HEK293 (cell line): Measurements from ENCODE around the gene TTLL13.
A peak's percentile ranks its signal among the peaks of the same experiment; 100 is the strongest.

ENCODE experiments used
- BCL6B ChIP-seq: fragments of 450-650 bp; formaldehyde crosslinking; IDR thresholded peaks from 2 replicates; pipeline ENCODE4 v1.5.1; 2017; ENCODE audit warnings: missing biosample characterization, missing genetic modification characterization
- GFI1B ChIP-seq: fragments of 450-650 bp; formaldehyde crosslinking; IDR thresholded peaks from 2 replicates; pipeline ENCODE4 v1.5.1; 2016; ENCODE audit warnings: missing biosample characterization, missing genetic modification characterization
- HIC1 ChIP-seq: fragments of 450-650 bp; formaldehyde crosslinking; IDR thresholded peaks from 2 replicates; pipeline ENCODE4 v1.5.1; 2016; ENCODE audit warnings: missing biosample characterization, missing genetic modification characterization
- HOXA7 ChIP-seq: sonication (generic); formaldehyde crosslinking; IDR thresholded peaks from 2 replicates; pipeline ENCODE4 v1.8.1; 2022; ENCODE audit warnings: missing genetic modification reagents, borderline replicate concordance
- KLF1 ChIP-seq: fragments of 450-650 bp; formaldehyde crosslinking; IDR thresholded peaks from 2 replicates; pipeline ENCODE4 v1.5.1; 2016; ENCODE audit warnings: missing biosample characterization, missing genetic modification characterization
- OSR2 ChIP-seq: fragments of 450-650 bp; formaldehyde crosslinking; IDR thresholded peaks from 2 replicates; pipeline ENCODE4 v1.5.1; 2016; ENCODE audit warnings: missing biosample characterization, missing genetic modification characterization
- REST ChIP-seq: fragments of 450-650 bp; formaldehyde crosslinking; IDR thresholded peaks from 2 replicates; pipeline ENCODE4 v1.5.1; 2016; ENCODE audit warnings: missing biosample characterization, missing genetic modification characterization
- SP2 ChIP-seq: fragments of 450-650 bp; formaldehyde crosslinking; IDR thresholded peaks from 2 replicates; pipeline ENCODE4 v1.5.1; 2016; ENCODE audit warnings: missing biosample characterization, missing genetic modification characterization
- ZBTB11 ChIP-seq: fragments of 450-650 bp; formaldehyde crosslinking; conservative IDR thresholded peaks from 2 replicates; pipeline ENCODE4 v1.5.1; 2016; ENCODE audit warnings: low read depth, missing biosample characterization, missing genetic modification characterization
- ZBTB21 ChIP-seq: fragments of 450-650 bp; formaldehyde crosslinking; IDR thresholded peaks from 2 replicates; pipeline ENCODE4 v1.5.1; 2017; ENCODE audit warnings: missing biosample characterization, missing genetic modification characterization
- ZFP69B ChIP-seq: fragments of 450-650 bp; formaldehyde crosslinking; IDR thresholded peaks from 2 replicates; pipeline ENCODE4 v1.5.1; 2016; ENCODE audit warnings: missing biosample characterization, missing genetic modification characterization
- ZNF10 ChIP-seq: fragments of 450-650 bp; formaldehyde crosslinking; IDR thresholded peaks from 2 replicates; pipeline ENCODE4 v1.5.1; 2017; ENCODE audit warnings: missing biosample characterization, missing genetic modification characterization
- ZNF2 ChIP-seq: fragments of 450-650 bp; formaldehyde crosslinking; IDR thresholded peaks from 2 replicates; pipeline ENCODE4 v1.5.1; 2016; ENCODE audit warnings: missing biosample characterization, missing genetic modification characterization
- ZNF335 ChIP-seq: fragments of 450-650 bp; formaldehyde crosslinking; conservative IDR thresholded peaks from 2 replicates; pipeline ENCODE4 v1.5.1; 2016; ENCODE audit warnings: missing biosample characterization, missing genetic modification characterization
- ZNF354C ChIP-seq: fragments of 450-650 bp; formaldehyde crosslinking; IDR thresholded peaks from 2 replicates; pipeline ENCODE4 v1.5.1; 2016; ENCODE audit warnings: missing biosample characterization, missing genetic modification characterization, low read depth, borderline replicate concordance
- ZNF366 ChIP-seq: fragments of 450-650 bp; formaldehyde crosslinking; conservative IDR thresholded peaks from 2 replicates; pipeline ENCODE4 v1.5.1; 2016; ENCODE audit warnings: missing biosample characterization, missing genetic modification characterization
- ZNF398 ChIP-seq: fragments of 450-650 bp; formaldehyde crosslinking; IDR thresholded peaks from 2 replicates; pipeline ENCODE4 v1.5.1; 2017; ENCODE audit warnings: missing biosample characterization, missing genetic modification characterization
- ZNF501 ChIP-seq: fragments of 450-650 bp; formaldehyde crosslinking; IDR thresholded peaks from 2 replicates; pipeline ENCODE4 v1.5.1; 2016; ENCODE audit warnings: missing biosample characterization, missing genetic modification characterization
- ZNF529 ChIP-seq: fragments of 450-650 bp; formaldehyde crosslinking; IDR thresholded peaks from 2 replicates; pipeline ENCODE4 v1.5.1; 2017; ENCODE audit warnings: missing genetic modification characterization, missing biosample characterization; ENCODE audit not compliant: insufficient replicate concordance
- ZNF580 ChIP-seq: fragments of 450-650 bp; formaldehyde crosslinking; IDR thresholded peaks from 2 replicates; pipeline ENCODE4 v1.5.1; 2016; ENCODE audit warnings: missing biosample characterization, missing genetic modification characterization
- ZNF624 ChIP-seq: fragments of 450-650 bp; formaldehyde crosslinking; IDR thresholded peaks from 2 replicates; pipeline ENCODE4 v1.5.1; 2017; ENCODE audit warnings: missing biosample characterization, missing genetic modification characterization
- ZNF629 ChIP-seq: fragments of 450-650 bp; formaldehyde crosslinking; IDR thresholded peaks from 2 replicates; pipeline ENCODE4 v1.5.1; 2017; ENCODE audit warnings: missing biosample characterization, missing genetic modification characterization
- ZNF704 ChIP-seq: fragments of 450-650 bp; formaldehyde crosslinking; IDR thresholded peaks from 2 replicates; pipeline ENCODE4 v1.5.1; 2016; ENCODE audit warnings: missing biosample characterization, missing genetic modification characterization
- ZNF843 ChIP-seq: fragments of 450-650 bp; formaldehyde crosslinking; IDR thresholded peaks from 2 replicates; pipeline ENCODE4 v1.5.1; 2016; ENCODE audit warnings: missing biosample characterization, missing genetic modification characterization
- ZXDB ChIP-seq: fragments of 450-650 bp; formaldehyde crosslinking; IDR thresholded peaks from 2 replicates; pipeline ENCODE4 v1.5.1; 2016; ENCODE audit warnings: missing biosample characterization, missing genetic modification characterization

The TTLL13 gene

GRCh38 chr15:90265271-90266060 lies 16.1 kb downstream of the TTLL13 start, which contains the start of gene NGRN (continued):
- TF ChIP-seq ZNF398 (tag by site-specific recombination) (peak; percentile 71), ZNF704 (tag by site-specific recombination) (peak; percentile 81; the same call in 1 of the 2 replicates), ZNF366 (no peak), OSR2 (tag by site-specific recombination) (peak; percentile 71), ZNF335 (tag by site-specific recombination) (peak; percentile 93), KLF1 (peak; percentile 66), ZNF2 (tag by site-specific recombination) (0 out of 2 replicates have a peak, but pooled peaks have one; percentile 17), BCL6B (tag by site-specific recombination) (no peak), GFI1B (peak; percentile 9; the same call in 1 of the 2 replicates), ZNF354C (tag by site-specific recombination) (no peak), ZNF10 (tag by site-specific recombination) (0 out of 2 replicates have a peak, but pooled peaks have one; percentile 38), ZNF580 (tag by site-specific recombination) (peak; percentile 98), ZFP69B (0 out of 2 replicates have a peak, but pooled peaks have one; percentile 56), HIC1 (tag by site-specific recombination) (peak; percentile 75), ZNF529 (tag by site-specific recombination) (no peak), HOXA7 (CRISPR knock-in tag) (no peak), ZNF501 (tag by site-specific recombination) (peak; percentile 95), SP2 (tag by site-specific recombination) (peak; percentile 93), ZBTB21 (peak; percentile 33), ZNF629 (tag by site-specific recombination) (peak; percentile 84), ZNF843 (tag by site-specific recombination) (0 out of 2 replicates have a peak, but pooled peaks have one; percentile 46), ZXDB (tag by site-specific recombination) (peak; percentile 90), REST (tag by site-specific recombination) (0 out of 2 replicates have a peak, but pooled peaks have one; percentile 16), ZBTB11 (tag by site-specific recombination) (peak; percentile 90), ZNF624 (tag by site-specific recombination) (no peak)
